IMR-90 (cell line): Measurements from ENCODE around the gene TCP11. TPM values are rescaled to one million over a fixed set of nuclear protein-coding genes. Genes with fewer than 3 reads are reported as not detected.
A peak's percentile ranks its signal among the peaks of the same experiment; 100 is the strongest.

Experiments
- ATAC-seq: fragments of 200-7000 bp; cut with Tn5 transposase; 2 replicates; pipeline ENCODE4 v1.9.1; 2020; ENCODE audit warnings: low read depth, mild to moderate bottlenecking, moderate library complexity
- BruUV-seq: library from RNA; stranded (reverse); fragments of 400-500 nt; replicated peaks from 2 replicates; lab custom pipeline; 2021; lab: Mats Ljungman, UMichigan
- CTCF ChIA-PET: fragments of 300-600 bp; formaldehyde crosslinking; extraction: SDS; loops from one replicate; lab custom pipeline; 2021; ENCODE audit warnings: antibody characterized with exemption; lab: Yijun Ruan, JAX
- POLR2A ChIA-PET: fragments of 300-600 bp; sonication (Branson Sonifier 250); formaldehyde crosslinking; loops from one replicate; lab custom pipeline; 2022; ENCODE audit warnings: antibody characterized with exemption; ENCODE audit not compliant: unreplicated experiment; lab: Charles Lee
- DNase-seq: peaks from one replicate; pipeline ENCODE4 v3.0.0; 2013
- H2AFZ ChIP-seq: replicated peaks from 2 replicates; pipeline ENCODE3; 2013; ENCODE audit warnings: low read length, mild to moderate bottlenecking; ENCODE audit not compliant: poor library complexity
- H2AK5ac ChIP-seq: 2 replicates; pipeline ENCODE4 v1.6.1; 2013; ENCODE audit warnings: low read depth, low read length, inconsistent platforms
- H2AK9ac ChIP-seq: replicated peaks from 2 replicates; pipeline ENCODE3; 2013; ENCODE audit warnings: mild to moderate bottlenecking, low read depth, low read length, moderate library complexity; ENCODE audit not compliant: poor library complexity
- H2BK120ac ChIP-seq: 2 replicates; pipeline ENCODE4 v1.6.1; 2013; ENCODE audit warnings: low read depth, low read length, inconsistent platforms
- H2BK15ac ChIP-seq: 3 replicates; pipeline ENCODE4 v1.6.1; 2013; ENCODE audit warnings: low read depth, low read length, inconsistent platforms
- H2BK20ac ChIP-seq: 2 replicates; pipeline ENCODE4 v1.6.1; 2013; ENCODE audit warnings: low read depth, mild to moderate bottlenecking, inconsistent platforms, low read length, moderate library complexity
- H2BK5ac ChIP-seq: 2 replicates; pipeline ENCODE4 v1.6.1; 2013; ENCODE audit warnings: mild to moderate bottlenecking, low read depth, low read length, inconsistent platforms; ENCODE audit not compliant: poor library complexity, severe bottlenecking
- H3K14ac ChIP-seq: replicated peaks from 2 replicates; pipeline ENCODE4 v1.6.1; 2013; ENCODE audit warnings: low read depth, low read length, inconsistent platforms
- H3K18ac ChIP-seq: 2 replicates; pipeline ENCODE4 v1.6.1; 2013; ENCODE audit warnings: low read depth, low read length, control low read depth
- H3K23ac ChIP-seq: 2 replicates; pipeline ENCODE4 v1.6.1; 2013; ENCODE audit warnings: low read depth, low read length, inconsistent platforms
- H3K27ac ChIP-seq: 2 replicates; pipeline ENCODE4 v1.5.1; 2013; ENCODE audit warnings: mild to moderate bottlenecking, control low read depth, low read length; ENCODE audit not compliant: insufficient read depth
- H3K27me3 ChIP-seq: 2 replicates; pipeline ENCODE4 v1.6.1; 2013; ENCODE audit warnings: low read length; ENCODE audit not compliant: control insufficient read depth, insufficient read depth
- H3K36me3 ChIP-seq: 2 replicates; pipeline ENCODE4 v1.6.1; 2013; ENCODE audit warnings: low read length, mixed read lengths; ENCODE audit not compliant: control insufficient read depth, insufficient read depth
- H3K4ac ChIP-seq: 2 replicates; pipeline ENCODE4 v1.6.1; 2013; ENCODE audit warnings: low read depth, low read length, inconsistent platforms
- H3K4me1 ChIP-seq: 2 replicates; pipeline ENCODE4 v1.6.1; 2013; ENCODE audit warnings: low read length, mixed read lengths; ENCODE audit not compliant: control insufficient read depth, insufficient read depth
- H3K4me2 ChIP-seq: 2 replicates; pipeline ENCODE4 v1.6.1; 2013; ENCODE audit warnings: low read depth, mild to moderate bottlenecking, control low read depth, low read length, moderate library complexity
- H3K4me3 ChIP-seq: 2 replicates; pipeline ENCODE4 v1.5.1; 2013; ENCODE audit warnings: low read depth, mild to moderate bottlenecking, control low read depth, low read length, moderate library complexity; ENCODE audit not compliant: insufficient read depth
- H3K56ac ChIP-seq: 2 replicates; pipeline ENCODE4 v1.6.1; 2013; ENCODE audit warnings: low read length, inconsistent platforms; ENCODE audit not compliant: insufficient read depth; ENCODE audit errors: extremely low read depth
- H3K79me1 ChIP-seq, 2 experiments: 2 replicates each; pipeline ENCODE4 v1.6.1; 2013; ENCODE audit warnings: low read length in 2 of 2, inconsistent platforms in 1 of 2, low read depth in 1 of 2
- H3K9ac ChIP-seq: 2 replicates; pipeline ENCODE4 v1.6.1; 2013; ENCODE audit warnings: low read depth, low read length, control low read depth
- H3K9me1 ChIP-seq: 2 replicates; pipeline ENCODE4 v1.6.1; 2013; ENCODE audit warnings: low read length, inconsistent platforms; ENCODE audit not compliant: insufficient read depth
- H3K9me3 ChIP-seq: 2 replicates; pipeline ENCODE4 v1.6.1; 2013; ENCODE audit warnings: low read length; ENCODE audit not compliant: control insufficient read depth, insufficient read depth
- H4K20me1 ChIP-seq: 2 replicates; pipeline ENCODE4 v1.6.1; 2013; ENCODE audit warnings: low read length, inconsistent platforms; ENCODE audit not compliant: insufficient read depth
- H4K5ac ChIP-seq: 2 replicates; pipeline ENCODE4 v1.6.1; 2013; ENCODE audit warnings: mild to moderate bottlenecking, low read depth, low read length, control low read depth
- H4K8ac ChIP-seq, 2 experiments: 2 replicates each; pipeline ENCODE4 v1.6.1; 2013; ENCODE audit warnings: low read depth in 2 of 2, low read length in 2 of 2, control low read depth in 1 of 2, inconsistent platforms in 1 of 2
- H4K91ac ChIP-seq: 2 replicates; pipeline ENCODE4 v1.6.1; 2013; ENCODE audit warnings: low read depth, low read length, inconsistent platforms; ENCODE audit not compliant: insufficient read depth
- ELK1 ChIP-seq: fragments of 150-350 bp; IDR thresholded peaks from 2 replicates; pipeline ENCODE4 v1.6.1; 2016; ENCODE audit warnings: low read depth, mild to moderate bottlenecking, low read length, moderate library complexity, borderline replicate concordance
- MAFK ChIP-seq: IDR thresholded peaks from 2 replicates; pipeline ENCODE4 v1.6.1; 2012; ENCODE audit warnings: low read depth, low read length, improper control_type of control experiment
- WGBS, 2 experiments: methylation state at CpG; one replicate each; pipeline versions ENCODE4 v1.1.5 to v1.1.7; 2013; ENCODE audit warnings: missing lambda C conversion rate in 2 of 2; ENCODE audit not compliant: insufficient read length in 1 of 2; ENCODE audit errors: extremely low coverage in 2 of 2; 5-methylcytosine and 5-hydroxymethylcytosine counted together
- dilution Hi-C: fragments of 300-500 bp; cut with HindIII; formaldehyde crosslinking; loops from one replicate; pipeline ENCODE4 v1.14.3; 2018; ENCODE audit warnings: low sequenced_read_pairs; ENCODE audit not compliant: unreplicated experiment
- in situ Hi-C: fragments of 300-500 bp; cut with MboI; formaldehyde crosslinking; loops from 3 replicates; pipeline ENCODE4 v1.14.3; 2019; ENCODE audit warnings: low sequenced_read_pairs, inconsistent platforms, mixed read lengths
- intact Hi-C: fragments of 100-400 bp; cut with micrococcal nuclease; formaldehyde crosslinking; loops from 2 replicates; pipeline ENCODE4 v1.10.0; 2022
- polyA plus RNA-seq, 3 experiments: library from polyadenylated mRNA; depleted of rRNA; stranded (reverse); fragments of >200 nt; gene quantifications; 2 replicates each; pipeline ENCODE4 v1.2.3, GENCODE V29; 2012; ENCODE audit warnings: low replicate concordance in 1 of 3
- total RNA-seq: library from RNA; depleted of rRNA; stranded (reverse); fragments of >200 nt; gene quantifications from 2 replicates; pipeline ENCODE4 v1.2.3, GENCODE V29; 2012

Gene TCP11
- total and polyA plus RNA-seq, 2 of the 4 experiments (the other 2 are of a cell fraction) = 0.34 to 0.36 TPM

DNA sequence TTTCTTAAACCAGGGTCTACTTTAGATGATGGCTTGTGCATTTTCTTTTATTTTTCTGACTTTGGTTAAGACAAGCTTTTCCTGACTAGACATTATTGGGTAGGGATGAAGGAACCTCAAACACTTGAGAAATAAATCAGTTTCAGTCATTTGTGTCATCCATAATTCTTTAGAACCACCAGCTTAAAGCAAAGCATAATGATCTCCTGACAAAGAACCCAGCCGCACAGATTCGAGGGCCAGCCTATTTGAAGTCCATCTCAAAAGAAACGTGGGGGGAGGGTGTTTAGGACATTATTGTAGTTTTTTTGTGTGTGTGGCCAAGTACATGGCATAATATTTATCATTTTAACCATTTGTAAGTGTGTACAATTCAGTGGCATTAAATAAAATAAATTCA is 6.3 kb upstream of the TCP11 start:
- peaks cover 22% of the 10 kb centered on the region for H3K4me1 ChIP-seq
- no peaks in the 10 kb centered on the region for H3K27me3 ChIP-seq
- H2BK5ac ChIP-seq = peak overlapping the region; percentile 46
- peak overlapping the region; percentile 84 for H2BK120ac ChIP-seq
- H3K56ac ChIP-seq = no peak overlapping the region
- dilution Hi-C loops = no loop called here
- peak overlapping the region; percentile 14 to 57; a peak in 3 of 4 replicates for H4K8ac ChIP-seq
- no peak overlapping the region for H3K4me2 ChIP-seq
- intact Hi-C loops = loop anchor here (2.0 to 10.0 kb wide), 3 partner anchors 67 to 307 kb away; partner anchors contain the start of gene FANCE
- no peaks in the 10 kb centered on the region for H3K9me3 ChIP-seq
- peak overlapping the region; percentile 79; the same call in 2 of the 3 replicates for H2BK15ac ChIP-seq
- no peaks in the 10 kb centered on the region for H3K36me3 ChIP-seq
- H3K4ac ChIP-seq = peak overlapping the region; percentile 61
- no CpG with 5 or more reads among the region's 3 CpGs for WGBS, 2 experiments
- ATAC-seq (no peak), DNase-seq (no peak)
- no peak overlapping the region for H3K4me3 ChIP-seq
- in situ Hi-C loops = loop anchor here (5.0 to 25.0 kb wide), 3 partner anchors 55 to 985 kb away; no protein-coding TSS in a partner anchor
- peak overlapping the region; percentile 6; the same call in 1 of the 2 replicates for H3K18ac ChIP-seq
- ChIA-PET CTCF (interaction anchor here (1.5 to 3.7 kb wide), 4 partner anchors 19 to 175 kb away, joined by 4 to 46 read pairs (median 12); no protein-coding TSS in a partner anchor), POLR2A (no interaction called here)
- peak overlapping the region; percentile 68 for H4K91ac ChIP-seq
- BruUV-seq = no TSS peak
- H4K5ac ChIP-seq = no peak overlapping the region
- H4K20me1 ChIP-seq = no peaks in the 10 kb centered on the region
- H2AK9ac ChIP-seq = no peak overlapping the region
- H2AK5ac ChIP-seq = peak overlapping the region; percentile 64; the same call in 1 of the 2 replicates
- H3K23ac ChIP-seq = peak overlapping the region; percentile 61
- no peak overlapping the region for H3K27ac ChIP-seq
- H3K14ac ChIP-seq = peak overlapping the region; percentile 64
- peak overlapping the region; percentile 70; the same call in 1 of the 2 replicates for H2BK20ac ChIP-seq
- H3K79me1 ChIP-seq = no peaks in the 10 kb centered on the region
- H3K9me1 ChIP-seq = peaks cover 7% of the 10 kb centered on the region; the same call in 1 of the 2 replicates
- H3K9ac ChIP-seq = no peak overlapping the region
- no peak overlapping the region for H2AFZ ChIP-seq
- TF ChIP-seq ELK1 = no peak
- TF ChIP-seq MAFK = peak; percentile 24; the same call in 1 of the 2 replicates
